T-cell (primary cell): Measurements from ENCODE around the gene AP2M1. TPM values are rescaled to one million over a fixed set of nuclear protein-coding genes. Genes with fewer than 3 reads are reported as not detected.

Experiments used
- ATAC-seq, 4 experiments: fragments of 200-7000 bp in 3 of 4; fragments of 150-1000 bp in 1 of 4; cut with Tn5 transposase; replicated peaks in 1 of 4; 1 replicate in 3 of 4; 2 replicates in 1 of 4; pipeline ENCODE4 v1.10.0; 2021; ENCODE audit warnings: moderate library complexity in 3 of 4, mild to moderate bottlenecking in 2 of 4, moderate number of reproducible peaks in 1 of 4
- CTCF ChIA-PET, 2 donors: fragments of 300-600 bp; sonication (Branson Sonifier 250); formaldehyde crosslinking; loops; one replicate each; lab custom pipeline; 2022; ENCODE audit warnings: antibody characterized with exemption in 2 of 2; lab: Charles Lee
- POLR2A ChIA-PET, 2 donors: fragments of 300-600 bp; sonication (Branson Sonifier 250); formaldehyde crosslinking; loops; one replicate each; lab custom pipeline; 2022; ENCODE audit warnings: antibody characterized with exemption in 2 of 2; lab: Charles Lee
- DNase-seq, 35 experiments: peaks; one replicate each; pipeline versions ENCODE4 v3.0.0 to v3.0.0-alpha.2; 2013 to 2023
- H3K27ac ChIP-seq: one replicate; pipeline ENCODE4 v1.5.1; 2013; ENCODE audit warnings: low read length
- H3K27me3 ChIP-seq, 2 experiments: replicated peaks in 1 of 2; 1 replicate in 1 of 2; 2 replicates in 1 of 2; pipeline versions ENCODE4 v1.6.1 to v1.7.0; 2013; ENCODE audit warnings: low read length in 1 of 2, mixed read lengths in 1 of 2; ENCODE audit not compliant: control insufficient read depth in 2 of 2, insufficient read depth in 2 of 2; ENCODE audit errors: extremely low read depth in 1 of 2
- H3K36me3 ChIP-seq, 2 donors: 1 replicate in 1 of 2; 2 replicates in 1 of 2; pipeline versions ENCODE4 v1.6.1 to v1.7.0; 2013; ENCODE audit warnings: low read length in 1 of 2; ENCODE audit not compliant: control insufficient read depth in 2 of 2, insufficient read depth in 1 of 2; ENCODE audit errors: extremely low read depth in 1 of 2
- H3K4me1 ChIP-seq, 2 experiments: 1 replicate in 1 of 2; 2 replicates in 1 of 2; pipeline versions ENCODE4 v1.6.1 to v1.7.0; 2013; ENCODE audit warnings: low read length in 2 of 2, mixed read lengths in 1 of 2; ENCODE audit not compliant: insufficient read depth in 2 of 2, control insufficient read depth in 1 of 2; ENCODE audit errors: extremely low read depth in 1 of 2
- H3K4me3 ChIP-seq, 2 donors: 1 replicate in 1 of 2; 2 replicates in 1 of 2; pipeline versions ENCODE4 v1.5.1 to v1.7.0; 2013; ENCODE audit warnings: mild to moderate bottlenecking in 2 of 2, low read length in 1 of 2, moderate library complexity in 1 of 2; ENCODE audit not compliant: control insufficient read depth in 1 of 2; ENCODE audit errors: extremely low read depth in 1 of 2
- H3K9me3 ChIP-seq: 2 replicates; pipeline ENCODE4 v1.7.0; 2013
- H3K27ac Mint-ChIP-seq, 2 donors: one replicate each; pipeline ENCODE4 v1.8.0; 2020 to 2021; ENCODE audit warnings: mild to moderate bottlenecking in 2 of 2, mixed read lengths in 2 of 2
- H3K27me3 Mint-ChIP-seq, 2 donors: one replicate each; pipeline ENCODE4 v1.8.0; 2021 to 2022; ENCODE audit warnings: mixed read lengths in 2 of 2
- H3K36me3 Mint-ChIP-seq: one replicate; pipeline ENCODE4 v1.8.0; 2021; ENCODE audit warnings: mixed read lengths
- H3K4me1 Mint-ChIP-seq, 3 donors: one replicate each; pipeline ENCODE4 v1.8.0; 2020 to 2022; ENCODE audit warnings: mixed read lengths in 3 of 3, mild to moderate bottlenecking in 1 of 3
- H3K4me3 Mint-ChIP-seq, 3 donors: one replicate each; pipeline ENCODE4 v1.8.0; 2020 to 2022; ENCODE audit warnings: mild to moderate bottlenecking in 3 of 3, mixed read lengths in 3 of 3, moderate library complexity in 3 of 3
- H3K9me3 Mint-ChIP-seq, 3 donors: one replicate each; pipeline ENCODE4 v1.8.0; 2020 to 2022; ENCODE audit warnings: mixed read lengths in 3 of 3
- WGBS: methylation state at CpG from one replicate; pipeline ENCODE4 v1.1.5; 2013; ENCODE audit warnings: missing lambda C conversion rate; ENCODE audit not compliant: insufficient coverage; 5-methylcytosine and 5-hydroxymethylcytosine counted together
- total RNA-seq, 35 experiments: library from RNA in 6 of 35; stranded (reverse) in 6 of 35; fragments of 120-200 nt in 1 of 35; gene quantifications; one replicate each; pipeline versions ENCODE4 v1.2.1 to v1.2.4 and lab custom pipeline; 2013 to 2026

The AP2M1 gene
- total RNA-seq, 5 donors from 2014 or later (not counting 1 experiment from before 2014, with no cell fraction given): 124 to 196 (median 188) TPM

GRCh38 chr3:184177767-184178306 is 3.2 kb downstream of the AP2M1 start:
- Mint-ChIP-seq H3K4me1 (peaks cover 33 to 44% (median 33%) of the 10 kb centered on the region in 3 donors), H3K4me3 (peak overlapping the region in 1 of 3 donors; percentile 6), H3K9me3 (no peaks in the 10 kb centered on the region), H3K27me3 (no peaks in the 10 kb centered on the region), H3K36me3 (peaks cover 40% of the 10 kb centered on the region), H3K27ac (no peak overlapping the region)
- no peak overlapping the region for H3K4me3 ChIP-seq
- peaks cover 6 to 44% of the 10 kb centered on the region in 2 experiments for H3K4me1 ChIP-seq
- H3K9me3 ChIP-seq: no peaks in the 10 kb centered on the region
- H3K36me3 ChIP-seq: peaks cover 27 to 62% of the 10 kb centered on the region in 2 donors
- 98% methylated on average over 10 of the region's 14 CpGs for WGBS
- DNase-seq (no peak), ATAC-seq (no peak)
- ChIA-PET CTCF (no interaction called here), POLR2A (interaction anchor here in 1 of 2 donors (0.6 kb wide), 1 partner anchor 425 kb away, joined by 3 read pairs; no protein-coding TSS in a partner anchor)
- H3K27ac ChIP-seq: no peak overlapping the region
- H3K27me3 ChIP-seq: no peaks in the 10 kb centered on the region

DNA sequence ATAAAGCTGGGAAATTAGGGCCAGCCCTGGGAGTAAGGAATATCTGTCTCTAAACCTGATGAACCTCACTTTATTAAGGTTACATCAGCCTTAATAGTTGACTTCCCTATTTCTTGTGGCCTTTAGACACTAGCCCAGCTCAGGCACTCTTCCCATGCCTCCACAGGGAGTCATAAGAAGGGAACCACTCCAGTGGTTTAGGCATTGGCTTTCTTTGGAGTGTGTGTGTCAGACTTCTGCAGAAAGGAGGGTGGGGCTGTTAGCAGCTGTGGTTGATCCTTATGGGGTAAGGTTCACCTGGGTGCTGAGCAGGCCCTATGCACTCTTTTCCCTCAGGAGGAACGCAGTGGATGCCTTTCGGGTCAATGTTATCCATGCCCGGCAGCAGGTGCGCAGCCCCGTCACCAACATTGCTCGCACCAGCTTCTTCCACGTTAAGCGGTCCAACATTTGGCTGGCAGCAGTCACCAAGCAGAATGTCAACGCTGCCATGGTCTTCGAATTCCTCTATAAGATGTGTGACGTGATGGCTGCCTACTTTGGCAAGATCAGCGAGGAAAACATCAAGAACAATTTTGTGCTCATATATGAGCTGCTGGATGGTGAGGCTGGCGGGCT is 4.0 kb downstream of the AP2M1 start:
- ChIA-PET POLR2A (no interaction called here), CTCF (no interaction called here)
- no peaks in the 10 kb centered on the region for H3K9me3 Mint-ChIP-seq
- peaks cover 33 to 42% (median 33%) of the 10 kb centered on the region in 3 donors for H3K4me1 Mint-ChIP-seq
- no peak for DNase-seq
- no peaks in the 10 kb centered on the region for H3K27me3 Mint-ChIP-seq
- Histone ChIP-seq H3K9me3 (no peaks in the 10 kb centered on the region), H3K4me1 (peaks cover 6 to 44% of the 10 kb centered on the region in 2 experiments), H3K27me3 (no peaks in the 10 kb centered on the region), H3K27ac (no peak overlapping the region), H3K36me3 (peaks cover 30 to 69% of the 10 kb centered on the region in 2 donors), H3K4me3 (no peak overlapping the region)
- H3K36me3 Mint-ChIP-seq: peaks cover 44% of the 10 kb centered on the region
- no peak overlapping the region for H3K27ac Mint-ChIP-seq
- no peak overlapping the region for H3K4me3 Mint-ChIP-seq
- no peak for ATAC-seq
- 100% methylated on average over 13 of the region's 13 CpGs for WGBS

DNA sequence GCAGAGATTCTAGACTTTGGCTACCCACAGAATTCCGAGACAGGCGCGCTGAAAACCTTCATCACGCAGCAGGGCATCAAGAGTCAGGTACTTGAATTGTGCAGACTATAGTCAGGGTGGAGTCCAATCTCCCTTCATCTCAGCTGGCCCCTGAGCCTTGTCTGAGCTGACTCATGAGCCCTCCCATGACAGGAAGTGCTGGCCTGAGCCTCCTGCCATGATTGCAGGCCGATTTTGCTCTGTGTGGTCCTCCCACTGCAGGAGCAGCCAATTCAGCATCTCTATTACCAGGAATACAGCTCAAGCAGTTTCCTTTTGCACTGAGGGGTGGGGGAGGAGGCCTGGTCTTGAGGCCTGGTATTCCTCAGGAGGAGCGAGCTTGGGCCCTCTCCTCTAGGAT is 5.5 kb downstream of the AP2M1 start:
- H3K4me3 Mint-ChIP-seq: no peak overlapping the region
- ChIA-PET POLR2A (no interaction called here), CTCF (interaction anchor here in 1 of 2 donors (0.9 kb wide), 1 partner anchor 174 kb away, joined by 3 read pairs; no protein-coding TSS in a partner anchor)
- peaks cover 49% of the 10 kb centered on the region for H3K36me3 Mint-ChIP-seq
- 100% methylated on average over 1 of the region's 6 CpGs for WGBS
- ATAC-seq: no peak
- Histone ChIP-seq H3K27me3 (no peaks in the 10 kb centered on the region), H3K36me3 (peaks cover 32 to 78% of the 10 kb centered on the region in 2 donors), H3K9me3 (no peaks in the 10 kb centered on the region), H3K27ac (no peak overlapping the region), H3K4me3 (no peak overlapping the region), H3K4me1 (peaks cover 7 to 37% of the 10 kb centered on the region in 2 experiments)
- no peaks in the 10 kb centered on the region for H3K9me3 Mint-ChIP-seq
- no peak overlapping the region for H3K27ac Mint-ChIP-seq
- H3K27me3 Mint-ChIP-seq: no peaks in the 10 kb centered on the region
- DNase-seq: no peak
- H3K4me1 Mint-ChIP-seq: peaks cover 34 to 38% (median 36%) of the 10 kb centered on the region in 3 donors

DNA sequence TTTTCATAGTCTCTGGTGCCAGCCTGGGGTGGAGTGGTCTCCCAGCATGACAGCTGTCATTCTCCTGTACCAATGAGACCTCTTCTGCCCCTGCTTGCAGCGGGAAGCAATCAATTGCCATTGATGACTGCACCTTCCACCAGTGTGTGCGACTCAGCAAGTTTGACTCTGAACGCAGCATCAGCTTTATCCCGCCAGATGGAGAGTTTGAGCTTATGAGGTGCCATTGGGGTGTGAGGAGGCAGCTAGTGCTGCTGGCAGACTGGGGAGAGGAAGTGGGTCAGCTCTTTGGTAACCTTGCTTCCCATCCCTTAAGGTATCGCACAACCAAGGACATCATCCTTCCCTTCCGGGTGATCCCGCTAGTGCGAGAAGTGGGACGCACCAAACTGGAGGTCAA is 6.9 kb downstream of the AP2M1 start:
- DNase-seq (no peak), ATAC-seq (no peak)
- ChIA-PET POLR2A (interaction anchor here in 1 of 2 donors (0.8 kb wide), 1 partner anchor 14 kb away, joined by 3 read pairs; no protein-coding TSS in a partner anchor), CTCF (no interaction called here)
- H3K9me3 ChIP-seq: no peaks in the 10 kb centered on the region
- H3K9me3 Mint-ChIP-seq: no peaks in the 10 kb centered on the region
- H3K27ac ChIP-seq: no peak overlapping the region
- peaks cover 27 to 37% (median 31%) of the 10 kb centered on the region in 3 donors for H3K4me1 Mint-ChIP-seq
- WGBS: 96% methylated on average over 4 of the region's 9 CpGs
- no peak overlapping the region for H3K27ac Mint-ChIP-seq
- H3K27me3 ChIP-seq: no peaks in the 10 kb centered on the region
- H3K36me3 Mint-ChIP-seq: peaks cover 49% of the 10 kb centered on the region
- H3K4me3 Mint-ChIP-seq: no peak overlapping the region
- H3K36me3 ChIP-seq: peaks cover 32 to 77% of the 10 kb centered on the region in 2 donors
- no peak overlapping the region for H3K4me3 ChIP-seq
- no peaks in the 10 kb centered on the region for H3K27me3 Mint-ChIP-seq
- peaks cover 4 to 32% of the 10 kb centered on the region in 2 experiments for H3K4me1 ChIP-seq

DNA sequence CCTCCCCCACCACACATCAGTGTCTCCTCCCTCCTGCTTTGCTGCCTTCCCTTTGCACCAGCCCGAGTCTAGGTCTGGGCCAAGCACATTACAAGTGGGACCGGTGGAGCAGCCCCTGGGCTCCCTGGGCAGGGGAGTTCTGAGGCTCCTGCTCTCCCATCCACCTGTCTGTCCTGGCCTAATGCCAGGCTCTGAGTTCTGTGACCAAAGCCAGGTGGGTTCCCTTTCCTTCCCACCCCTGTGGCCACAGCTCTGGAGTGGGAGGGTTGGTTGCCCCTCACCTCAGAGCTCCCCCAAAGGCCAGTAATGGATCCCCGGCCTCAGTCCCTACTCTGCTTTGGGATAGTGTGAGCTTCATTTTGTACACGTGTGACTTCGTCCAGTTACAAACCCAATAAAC is 9.0 kb downstream of the AP2M1 start:
- no peak for ATAC-seq
- no peak overlapping the region for H3K27ac ChIP-seq
- POLR2A ChIA-PET: interaction anchor here in 1 of 2 donors (1.1 kb wide), 1 partner anchor 9 kb away, joined by 3 read pairs; the partner anchor contains the start of gene AP2M1
- H3K9me3 ChIP-seq: no peaks in the 10 kb centered on the region
- peaks cover 9 to 35% of the 10 kb centered on the region in 2 experiments for H3K4me1 ChIP-seq
- no peak overlapping the region for H3K4me3 ChIP-seq
- H3K27ac Mint-ChIP-seq: no peak overlapping the region
- WGBS: no CpG with 5 or more reads among the region's 5 CpGs
- H3K4me3 Mint-ChIP-seq: no peak overlapping the region
- peaks cover 33 to 40% (median 34%) of the 10 kb centered on the region in 3 donors for H3K4me1 Mint-ChIP-seq
- no peaks in the 10 kb centered on the region for H3K27me3 Mint-ChIP-seq
- no peaks in the 10 kb centered on the region for H3K27me3 ChIP-seq
- peaks cover 53% of the 10 kb centered on the region for H3K36me3 Mint-ChIP-seq
- H3K9me3 Mint-ChIP-seq: no peaks in the 10 kb centered on the region
- DNase-seq: no peak
- peaks cover 32 to 67% of the 10 kb centered on the region in 2 donors for H3K36me3 ChIP-seq
- CTCF ChIA-PET: no interaction called here

DNA sequence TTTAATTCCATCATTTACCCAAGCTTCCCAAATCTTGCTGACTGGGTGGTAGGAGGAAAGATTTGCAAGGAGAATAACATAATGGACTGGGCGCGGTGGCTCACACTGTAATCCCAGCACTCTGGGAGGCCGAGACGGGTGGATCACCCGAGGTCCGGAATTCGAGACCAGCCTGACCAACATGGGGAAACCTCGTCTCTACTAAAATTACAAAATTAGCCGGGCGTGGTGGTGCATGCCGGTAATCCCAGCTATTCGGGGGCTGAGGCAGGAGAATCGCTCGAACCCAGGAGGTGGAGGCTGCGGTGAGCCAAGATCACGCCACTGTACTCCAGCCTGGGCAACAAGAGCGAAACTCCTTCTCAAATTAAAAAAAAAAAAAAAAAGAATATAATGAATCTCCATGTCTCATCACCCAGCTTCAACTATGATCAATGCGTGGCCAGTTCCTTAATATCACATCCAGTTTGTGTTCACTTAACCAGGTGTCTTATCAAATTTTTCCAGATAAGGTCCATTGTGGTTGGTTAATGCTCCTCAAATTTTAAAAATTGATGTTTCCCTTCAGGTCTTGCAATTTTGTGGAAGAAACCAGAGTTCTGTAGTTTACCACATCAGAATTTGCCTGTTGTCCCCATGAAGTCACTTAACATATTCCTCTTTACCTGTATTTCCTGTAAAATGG is 10.0 kb downstream of the AP2M1 start:
- Mint-ChIP-seq H3K9me3 (no peaks in the 10 kb centered on the region), H3K4me3 (peak overlapping the region; percentile 97 to 99 (median 97)), H3K4me1 (peaks cover 35 to 43% (median 40%) of the 10 kb centered on the region in 3 donors), H3K27ac (peak overlapping the region; percentile 76 to 85), H3K36me3 (peaks cover 54% of the 10 kb centered on the region), H3K27me3 (no peaks in the 10 kb centered on the region)
- peaks cover 9 to 30% of the 10 kb centered on the region in 2 experiments for H3K4me1 ChIP-seq
- ChIA-PET POLR2A (interaction anchor here (0.6 to 0.7 kb wide), 5 partner anchors 11 to 135 kb away, joined by 3 to 9 read pairs (median 4); no protein-coding TSS in a partner anchor), CTCF (interaction anchor here in 1 of 2 donors (0.7 kb wide), 1 partner anchor 10 kb away, joined by 3 read pairs; no protein-coding TSS in a partner anchor)
- no peak overlapping the region for H3K27ac ChIP-seq
- DNase-seq (no peak), ATAC-seq (no peak)
- H3K36me3 ChIP-seq: peaks cover 26 to 67% of the 10 kb centered on the region in 2 donors
- no peaks in the 10 kb centered on the region for H3K27me3 ChIP-seq
- H3K9me3 ChIP-seq: no peaks in the 10 kb centered on the region
- WGBS: 100% methylated on average over 14 of the region's 18 CpGs
- H3K4me3 ChIP-seq: no peak overlapping the region
